ENCODE results near the gene OR52W1.

The OR52W1 gene

DNA sequence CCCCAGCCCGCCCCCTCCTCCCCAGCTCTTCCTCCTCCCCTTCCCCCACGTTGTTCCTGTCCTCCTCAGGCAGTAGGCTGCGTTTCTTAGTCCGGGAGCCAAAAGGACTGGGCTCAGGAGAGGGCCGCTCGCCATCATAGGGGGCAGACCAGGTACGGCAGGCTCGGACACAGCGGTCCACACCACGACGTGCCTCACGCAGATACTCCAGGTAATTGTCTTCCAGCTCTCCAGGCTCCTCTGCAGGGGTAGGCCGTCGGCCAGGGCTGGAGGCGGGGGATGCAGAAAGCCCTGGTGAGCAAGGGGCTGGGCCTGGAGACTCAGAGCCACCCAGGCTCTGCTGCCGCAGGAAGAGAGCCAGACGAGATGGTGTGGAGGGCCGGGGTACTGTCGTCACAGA, 18.7 kb downstream of the OR52W1 start:
- WGBS, 2 experiments (ENCODE audit: insufficient coverage in 2 of 2): 92 to 96% methylated on average over 14 to 17 of the region's 19 CpGs
- H3K36me3 ChIP-seq (ENCODE audit: control insufficient read depth, insufficient read depth, low read length): peaks cover 84% of the 10 kb centered on the region

GRCh38 chr11:6219359-6219758, 20.3 kb downstream of the OR52W1 start:
- Histone ChIP-seq H3K27ac (ENCODE audit: low read depth, low read length, severe bottlenecking) (no peak overlapping the region), H3K4me1 (ENCODE audit: control insufficient read depth, insufficient read depth, low read length, poor library complexity, severe bottlenecking) (peaks cover 14% of the 10 kb centered on the region), H3K4me3 (ENCODE audit: extremely low read depth, insufficient read depth, low read length, poor library complexity, severe bottlenecking) (no peak overlapping the region), H3K36me3 (ENCODE audit: control insufficient read depth, insufficient read depth, low read length) (peaks cover 87% of the 10 kb centered on the region), H3K9me3 (ENCODE audit: control insufficient read depth, low read length) (no peaks in the 10 kb centered on the region)
- 20 to 40% methylated on average over 1 of the region's 2 CpGs for WGBS, 2 experiments (ENCODE audit: insufficient coverage in 2 of 2)

More for the DNA sequence above, 18.7 kb downstream of the OR52W1 start:
- Histone ChIP-seq H3K9me3 (ENCODE audit: control insufficient read depth, low read length) (no peaks in the 10 kb centered on the region), H3K27ac (ENCODE audit: low read depth, low read length, severe bottlenecking) (no peak overlapping the region), H3K4me1 (ENCODE audit: control insufficient read depth, insufficient read depth, low read length, poor library complexity, severe bottlenecking) (peaks cover 14% of the 10 kb centered on the region), H3K4me3 (ENCODE audit: extremely low read depth, insufficient read depth, low read length, poor library complexity, severe bottlenecking) (no peak overlapping the region)

DNA sequence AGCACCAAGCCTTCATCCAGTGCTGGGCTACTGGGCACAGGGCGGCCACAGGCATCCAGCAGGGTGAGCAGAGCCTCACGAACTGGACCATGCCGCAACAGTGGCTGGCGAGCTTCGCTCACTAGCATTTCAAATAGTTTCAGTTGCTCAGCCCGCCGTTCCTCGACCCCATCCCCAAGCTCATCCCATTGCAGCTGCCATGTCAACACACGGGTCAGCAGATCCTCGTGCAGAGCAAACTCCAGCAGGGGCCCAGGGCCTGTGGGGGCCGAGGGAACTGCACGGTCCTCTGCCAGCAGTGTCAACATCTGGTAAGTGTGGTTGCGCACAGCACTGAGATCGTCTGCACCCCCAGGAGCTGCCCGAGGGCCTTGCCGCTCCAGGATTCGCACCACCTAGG, 24.8 kb downstream of the OR52W1 start:
- WGBS, 2 experiments (ENCODE audit: insufficient coverage in 2 of 2): 95 to 99% methylated on average over 15 to 16 of the region's 17 CpGs
- Histone ChIP-seq H3K4me1 (ENCODE audit: control insufficient read depth, insufficient read depth, low read length, poor library complexity, severe bottlenecking) (peaks cover 14% of the 10 kb centered on the region), H3K4me3 (ENCODE audit: extremely low read depth, insufficient read depth, low read length, poor library complexity, severe bottlenecking) (no peak overlapping the region), H3K36me3 (ENCODE audit: control insufficient read depth, insufficient read depth, low read length) (peaks cover 50% of the 10 kb centered on the region), H3K27ac (ENCODE audit: low read depth, low read length, severe bottlenecking) (no peak overlapping the region), H3K9me3 (ENCODE audit: control insufficient read depth, low read length) (no peaks in the 10 kb centered on the region)

- Histone ChIP-seq H3K4me3 (ENCODE audit: extremely low read depth, insufficient read depth, low read length, poor library complexity, severe bottlenecking) (no peak overlapping the region), H3K27ac (ENCODE audit: low read depth, low read length, severe bottlenecking) (no peak overlapping the region), H3K4me1 (ENCODE audit: control insufficient read depth, insufficient read depth, low read length, poor library complexity, severe bottlenecking) (peaks cover 10% of the 10 kb centered on the region), H3K9me3 (ENCODE audit: control insufficient read depth, low read length) (no peaks in the 10 kb centered on the region), H3K36me3 (ENCODE audit: control insufficient read depth, insufficient read depth, low read length) (peaks cover 50% of the 10 kb centered on the region)
- WGBS, 2 experiments (ENCODE audit: insufficient coverage in 2 of 2): 95 to 100% methylated on average over 3 of the region's 3 CpGs
Measured at GRCh38 chr11:6224421-6224820, 25.4 kb downstream of the OR52W1 start.

DNA sequence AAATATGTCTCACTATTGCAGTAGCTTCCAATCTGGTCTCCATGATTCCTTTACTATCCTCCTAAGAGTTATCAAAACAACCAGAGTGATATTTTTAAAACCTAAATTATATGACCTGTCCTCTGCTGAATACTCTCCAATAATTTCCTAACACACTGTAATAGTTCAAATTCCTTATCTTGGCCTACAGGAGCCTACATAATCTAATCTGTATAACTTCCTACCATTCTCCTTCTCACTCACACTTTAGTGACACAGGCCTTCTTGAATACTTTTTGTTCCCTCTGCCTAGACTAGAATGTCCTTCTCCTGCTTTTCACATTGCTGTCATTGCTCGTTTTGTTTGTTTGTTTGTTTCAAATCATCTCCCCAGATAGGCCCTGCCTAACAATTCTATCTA, 26.0 kb downstream of the OR52W1 start:
- H3K27ac ChIP-seq (ENCODE audit: low read depth, low read length, severe bottlenecking): no peak overlapping the region
- no peaks in the 10 kb centered on the region for H3K9me3 ChIP-seq (ENCODE audit: control insufficient read depth, low read length)
- 85 to 89% methylated on average over 1 of the region's 1 CpG for WGBS, 2 experiments (ENCODE audit: insufficient coverage in 2 of 2)
- peaks cover 45% of the 10 kb centered on the region for H3K36me3 ChIP-seq (ENCODE audit: control insufficient read depth, insufficient read depth, low read length)
- no peak overlapping the region for H3K4me3 ChIP-seq (ENCODE audit: extremely low read depth, insufficient read depth, low read length, poor library complexity, severe bottlenecking)
- peaks cover 4% of the 10 kb centered on the region for H3K4me1 ChIP-seq (ENCODE audit: control insufficient read depth, insufficient read depth, low read length, poor library complexity, severe bottlenecking)

DNA sequence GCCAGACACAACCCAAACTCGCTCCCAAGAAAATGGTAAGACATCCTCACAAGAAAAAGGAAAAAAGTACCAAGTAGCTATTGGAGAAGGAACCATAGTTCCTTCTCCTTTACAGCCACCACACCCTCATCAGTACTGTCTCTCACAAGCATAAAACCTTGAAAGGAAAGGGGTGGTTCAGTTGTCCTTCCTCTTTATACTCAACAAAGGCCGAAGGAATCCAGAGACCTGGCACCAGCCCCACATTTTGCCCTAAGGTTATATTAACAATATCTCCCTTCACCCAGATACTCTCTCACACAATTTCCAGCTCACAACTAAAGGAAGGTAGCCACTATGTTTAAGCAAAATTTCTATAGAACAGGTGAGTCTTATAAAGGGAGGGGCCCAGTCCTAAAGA, 26.9 kb downstream of the OR52W1 start:
- Histone ChIP-seq H3K9me3 (ENCODE audit: control insufficient read depth, low read length) (no peaks in the 10 kb centered on the region), H3K4me3 (ENCODE audit: extremely low read depth, insufficient read depth, low read length, poor library complexity, severe bottlenecking) (no peak overlapping the region), H3K27ac (ENCODE audit: low read depth, low read length, severe bottlenecking) (no peak overlapping the region), H3K36me3 (ENCODE audit: control insufficient read depth, insufficient read depth, low read length) (peaks cover 39% of the 10 kb centered on the region), H3K4me1 (ENCODE audit: control insufficient read depth, insufficient read depth, low read length, poor library complexity, severe bottlenecking) (no peaks in the 10 kb centered on the region)
- WGBS, 2 experiments (ENCODE audit: insufficient coverage in 2 of 2): no CpG with 5 or more reads among the region's 2 CpGs

DNA sequence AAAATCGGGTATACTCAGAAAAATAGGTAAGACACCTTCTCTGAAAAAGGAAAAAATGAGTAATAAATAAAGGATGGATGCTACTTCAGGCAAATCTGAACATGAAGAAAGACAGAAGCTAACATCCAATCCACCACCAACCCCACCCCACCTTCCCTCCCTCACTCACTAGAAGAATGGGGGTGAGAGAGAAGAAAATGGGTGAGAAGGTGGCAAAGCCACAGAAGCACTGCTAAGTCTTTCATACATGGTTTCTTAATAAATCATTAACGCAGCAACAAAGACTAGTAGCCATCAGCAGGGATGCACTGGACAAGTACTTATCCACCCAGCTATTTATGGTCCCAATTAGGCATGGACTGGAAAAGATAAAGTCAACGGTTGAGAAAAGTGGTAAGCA, 29.5 kb downstream of the OR52W1 start:
- Histone ChIP-seq H3K9me3 (ENCODE audit: control insufficient read depth, low read length) (no peaks in the 10 kb centered on the region), H3K27ac (ENCODE audit: low read depth, low read length, severe bottlenecking) (no peak overlapping the region), H3K4me1 (ENCODE audit: control insufficient read depth, insufficient read depth, low read length, poor library complexity, severe bottlenecking) (no peaks in the 10 kb centered on the region), H3K36me3 (ENCODE audit: control insufficient read depth, insufficient read depth, low read length) (peaks cover 12% of the 10 kb centered on the region), H3K4me3 (ENCODE audit: extremely low read depth, insufficient read depth, low read length, poor library complexity, severe bottlenecking) (no peak overlapping the region)
- WGBS, 2 experiments (ENCODE audit: insufficient coverage in 2 of 2): 67 to 100% methylated on average over 1 to 2 of the region's 3 CpGs

DNA sequence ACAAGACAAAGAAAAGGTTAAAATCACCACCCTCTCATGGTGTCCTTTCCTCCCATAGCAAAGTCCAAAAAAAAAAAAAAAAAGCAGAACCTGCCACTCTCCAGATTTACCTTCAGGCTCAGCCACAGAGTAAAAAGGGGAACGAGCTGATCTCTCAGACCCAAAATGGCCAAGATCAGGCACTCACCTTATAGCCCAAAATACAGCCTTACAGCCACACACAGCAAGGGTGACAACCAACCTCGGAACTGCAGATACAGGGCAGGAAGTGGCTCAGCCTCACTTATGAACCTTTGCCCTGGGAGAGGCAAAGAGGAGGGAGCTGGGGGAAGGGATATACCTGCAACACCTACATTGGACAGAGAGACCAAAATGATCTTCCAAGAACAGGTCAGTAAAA, 30.9 kb downstream of the OR52W1 start:
- WGBS, 2 experiments (ENCODE audit: insufficient coverage in 2 of 2): 60% methylated on average over 1 of the region's 2 CpGs; no CpG with 5 or more reads in 1 of the 2 experiments
- H3K27ac ChIP-seq (ENCODE audit: low read depth, low read length, severe bottlenecking): no peak overlapping the region
- peaks cover 3% of the 10 kb centered on the region for H3K4me1 ChIP-seq (ENCODE audit: control insufficient read depth, insufficient read depth, low read length, poor library complexity, severe bottlenecking)
- H3K4me3 ChIP-seq (ENCODE audit: extremely low read depth, insufficient read depth, low read length, poor library complexity, severe bottlenecking): no peak overlapping the region
- no peaks in the 10 kb centered on the region for H3K9me3 ChIP-seq (ENCODE audit: control insufficient read depth, low read length)
- H3K36me3 ChIP-seq (ENCODE audit: control insufficient read depth, insufficient read depth, low read length): no peaks in the 10 kb centered on the region

- H3K27ac ChIP-seq (ENCODE audit: low read depth, low read length, severe bottlenecking): no peak overlapping the region
- no peaks in the 10 kb centered on the region for H3K36me3 ChIP-seq (ENCODE audit: control insufficient read depth, insufficient read depth, low read length)
- H3K4me3 ChIP-seq (ENCODE audit: extremely low read depth, insufficient read depth, low read length, poor library complexity, severe bottlenecking): no peak overlapping the region
Measured at GRCh38 chr11:6232899-6233298, 33.9 kb downstream of the OR52W1 start.

DNA sequence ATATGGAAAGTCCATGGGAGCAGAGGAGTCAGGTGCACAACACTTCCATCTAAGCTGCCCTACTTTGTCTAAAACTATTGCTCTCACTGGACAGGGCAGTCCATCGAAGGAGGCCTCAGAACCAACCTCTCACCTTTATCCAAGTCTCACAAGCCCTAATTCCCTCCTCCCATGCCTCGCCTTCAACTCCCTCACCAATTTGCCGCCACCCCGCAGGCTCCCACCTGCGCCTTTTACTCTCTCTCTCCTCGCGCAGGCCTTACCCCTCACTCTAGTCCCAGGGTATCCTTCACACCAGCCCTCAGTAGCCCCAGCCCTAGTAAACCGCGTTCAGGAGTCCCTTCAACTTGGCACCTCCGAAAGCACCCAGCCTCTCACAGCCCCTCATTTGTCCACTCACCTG, 35.0 kb downstream of the OR52W1 start:
- WGBS, 2 experiments (ENCODE audit: insufficient coverage in 2 of 2): 2% methylated on average over 8 to 9 of the region's 10 CpGs
- H3K9me3 ChIP-seq (ENCODE audit: control insufficient read depth, low read length): no peaks in the 10 kb centered on the region

More at GRCh38 chr11:6232899-6233298, 33.9 kb downstream of the OR52W1 start:
- H3K4me1 ChIP-seq (ENCODE audit: control insufficient read depth, insufficient read depth, low read length, poor library complexity, severe bottlenecking): peaks cover 3% of the 10 kb centered on the region
- no peaks in the 10 kb centered on the region for H3K9me3 ChIP-seq (ENCODE audit: control insufficient read depth, low read length)

DNA sequence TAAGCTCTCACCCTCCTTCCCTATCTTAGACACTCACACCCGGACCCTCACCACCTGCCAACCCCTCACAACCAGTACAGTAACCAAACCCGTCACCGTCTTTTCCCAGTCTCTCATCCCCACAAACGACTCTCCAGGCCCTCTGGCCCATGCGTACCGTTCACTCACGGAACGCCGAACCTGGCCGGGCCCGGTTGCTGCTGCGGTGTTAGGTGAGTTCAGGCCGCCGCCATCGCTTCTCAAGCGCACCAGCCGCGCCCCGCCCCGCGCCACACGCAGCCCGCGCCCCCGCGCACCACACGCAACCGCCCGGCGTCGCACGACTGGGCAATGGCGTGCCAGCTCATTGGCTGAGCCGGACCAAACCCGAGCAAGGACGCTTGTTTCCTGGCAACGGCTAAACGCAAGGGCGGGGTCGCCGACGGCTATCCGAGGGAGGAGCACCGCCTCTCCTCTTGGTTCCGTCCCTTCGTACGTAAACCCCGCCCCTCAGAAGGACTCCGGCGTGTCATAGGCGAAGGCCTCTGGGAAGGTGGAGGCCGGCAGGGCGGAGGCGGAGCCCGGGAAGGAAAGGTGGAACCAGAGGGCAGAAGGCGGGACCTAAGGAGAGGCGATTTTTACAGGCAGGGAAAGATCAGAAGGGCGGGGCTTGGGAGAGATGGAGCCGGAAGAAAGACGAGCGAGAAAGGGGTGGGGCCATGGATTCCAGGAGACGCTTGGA, 35.5 kb downstream of the OR52W1 start, which contains the start of gene FHIP1B:
Gene FHIP1B, minus strand, starts transcription at position 250 of the 721 bp plus-strand sequence. CDS start 10,120 bp downstream, outside the sequence.
- WGBS, 2 experiments (ENCODE audit: insufficient coverage in 2 of 2): 0% methylated on average over 60 to 62 of the region's 62 CpGs
- H3K36me3 ChIP-seq (ENCODE audit: control insufficient read depth, insufficient read depth, low read length): no peaks in the 10 kb centered on the region
- no peaks in the 10 kb centered on the region for H3K9me3 ChIP-seq (ENCODE audit: control insufficient read depth, low read length)
- H3K4me1 ChIP-seq (ENCODE audit: control insufficient read depth, insufficient read depth, low read length, poor library complexity, severe bottlenecking): peaks cover 3% of the 10 kb centered on the region
- peak within 1 kb of the TSS; percentile 74 for H3K4me3 ChIP-seq (ENCODE audit: extremely low read depth, insufficient read depth, low read length, poor library complexity, severe bottlenecking)
- peak within 1 kb of the TSS; percentile 76 for H3K27ac ChIP-seq (ENCODE audit: low read depth, low read length, severe bottlenecking)

More for the DNA sequence above, 35.0 kb downstream of the OR52W1 start:
- H3K36me3 ChIP-seq (ENCODE audit: control insufficient read depth, insufficient read depth, low read length): no peaks in the 10 kb centered on the region
- H3K27ac ChIP-seq (ENCODE audit: low read depth, low read length, severe bottlenecking): peak overlapping the region; percentile 25
- H3K4me1 ChIP-seq (ENCODE audit: control insufficient read depth, insufficient read depth, low read length, poor library complexity, severe bottlenecking): peaks cover 3% of the 10 kb centered on the region
- H3K4me3 ChIP-seq (ENCODE audit: extremely low read depth, insufficient read depth, low read length, poor library complexity, severe bottlenecking): peak overlapping the region; percentile 74

All from mesodermal cell (in vitro differentiated cells).